ENCODE measurements around the gene ARFGAP1. TPM values are rescaled to one million over a fixed set of nuclear protein-coding genes. Genes with fewer than 3 reads are reported as not detected.
A peak's percentile ranks its signal among the peaks of the same experiment; 100 is the strongest.

Gene ARFGAP1
- total RNA-seq, 4 donors from 2014 or later: 31.0 to 55.1 (median 36.9) TPM

DNA sequence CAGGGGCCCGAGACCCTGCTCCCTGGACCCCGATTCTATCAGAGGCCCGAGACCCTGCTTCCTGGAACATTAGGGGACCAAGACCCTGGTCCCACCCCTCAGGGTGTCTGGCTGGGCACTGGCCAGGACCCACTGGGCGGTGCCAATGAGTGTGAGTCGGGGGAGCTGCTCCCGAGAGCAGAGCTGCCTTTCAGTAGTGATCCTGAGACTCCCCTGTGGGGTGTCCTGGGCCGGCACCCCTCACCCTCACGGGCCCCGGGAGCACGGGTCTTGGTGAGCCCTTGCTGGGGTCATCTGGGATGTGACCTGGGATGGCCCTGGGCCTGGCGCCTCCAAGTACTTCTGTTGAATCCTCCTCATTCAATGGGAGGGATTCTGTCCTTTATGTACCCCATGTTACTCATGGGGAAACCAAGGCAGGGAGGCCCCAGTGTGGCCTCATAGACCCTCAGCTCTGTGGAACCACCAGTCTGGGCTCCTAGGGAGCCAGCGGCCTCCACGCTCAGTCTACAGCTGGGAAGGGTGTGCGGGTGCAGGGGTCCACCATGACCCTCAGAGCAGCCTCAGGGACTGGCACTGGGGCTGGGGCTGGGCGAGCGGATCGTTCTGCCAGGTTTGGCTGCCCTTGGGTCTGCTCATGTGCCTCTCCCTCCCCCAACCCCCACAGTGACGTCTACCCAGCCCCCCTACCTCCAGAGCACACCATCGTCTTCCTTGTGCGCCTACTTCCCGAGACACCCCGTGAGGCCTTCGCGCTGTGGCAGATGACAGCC, 46.0 kb downstream of the ARFGAP1 start:
- 81 to 91% methylated on average over 10 to 23 of the region's 24 CpGs for WGBS, 2 donors
- peak in 1 of 2 donors; percentile 79 for DNase-seq (ENCODE audit: low spot score in 2 of 2)
- TF ChIP-seq POLR2A (IDR thresholded peaks at IDR 0.05): no peak
- TF ChIP-seq, protein P1, sequence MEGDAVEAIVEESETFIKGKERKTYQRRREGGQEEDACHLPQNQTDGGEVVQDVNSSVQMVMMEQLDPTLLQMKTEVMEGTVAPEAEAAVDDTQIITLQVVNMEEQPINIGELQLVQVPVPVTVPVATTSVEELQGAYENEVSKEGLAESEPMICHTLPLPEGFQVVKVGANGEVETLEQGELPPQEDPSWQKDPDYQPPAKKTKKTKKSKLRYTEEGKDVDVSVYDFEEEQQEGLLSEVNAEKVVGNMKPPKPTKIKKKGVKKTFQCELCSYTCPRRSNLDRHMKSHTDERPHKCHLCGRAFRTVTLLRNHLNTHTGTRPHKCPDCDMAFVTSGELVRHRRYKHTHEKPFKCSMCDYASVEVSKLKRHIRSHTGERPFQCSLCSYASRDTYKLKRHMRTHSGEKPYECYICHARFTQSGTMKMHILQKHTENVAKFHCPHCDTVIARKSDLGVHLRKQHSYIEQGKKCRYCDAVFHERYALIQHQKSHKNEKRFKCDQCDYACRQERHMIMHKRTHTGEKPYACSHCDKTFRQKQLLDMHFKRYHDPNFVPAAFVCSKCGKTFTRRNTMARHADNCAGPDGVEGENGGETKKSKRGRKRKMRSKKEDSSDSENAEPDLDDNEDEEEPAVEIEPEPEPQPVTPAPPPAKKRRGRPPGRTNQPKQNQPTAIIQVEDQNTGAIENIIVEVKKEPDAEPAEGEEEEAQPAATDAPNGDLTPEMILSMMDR (IDR thresholded peaks at IDR 0.05): no peak
- intact Hi-C loops (cut with DNase I; ENCODE audit: low total_unique reads): loop anchor here (10.0 kb wide), 1 partner anchor 66 kb away; no protein-coding TSS in a partner anchor
- no peak overlapping the region for H3K4me3 ChIP-seq (ENCODE audit: low read depth, poor library complexity, severe bottlenecking)

DNA sequence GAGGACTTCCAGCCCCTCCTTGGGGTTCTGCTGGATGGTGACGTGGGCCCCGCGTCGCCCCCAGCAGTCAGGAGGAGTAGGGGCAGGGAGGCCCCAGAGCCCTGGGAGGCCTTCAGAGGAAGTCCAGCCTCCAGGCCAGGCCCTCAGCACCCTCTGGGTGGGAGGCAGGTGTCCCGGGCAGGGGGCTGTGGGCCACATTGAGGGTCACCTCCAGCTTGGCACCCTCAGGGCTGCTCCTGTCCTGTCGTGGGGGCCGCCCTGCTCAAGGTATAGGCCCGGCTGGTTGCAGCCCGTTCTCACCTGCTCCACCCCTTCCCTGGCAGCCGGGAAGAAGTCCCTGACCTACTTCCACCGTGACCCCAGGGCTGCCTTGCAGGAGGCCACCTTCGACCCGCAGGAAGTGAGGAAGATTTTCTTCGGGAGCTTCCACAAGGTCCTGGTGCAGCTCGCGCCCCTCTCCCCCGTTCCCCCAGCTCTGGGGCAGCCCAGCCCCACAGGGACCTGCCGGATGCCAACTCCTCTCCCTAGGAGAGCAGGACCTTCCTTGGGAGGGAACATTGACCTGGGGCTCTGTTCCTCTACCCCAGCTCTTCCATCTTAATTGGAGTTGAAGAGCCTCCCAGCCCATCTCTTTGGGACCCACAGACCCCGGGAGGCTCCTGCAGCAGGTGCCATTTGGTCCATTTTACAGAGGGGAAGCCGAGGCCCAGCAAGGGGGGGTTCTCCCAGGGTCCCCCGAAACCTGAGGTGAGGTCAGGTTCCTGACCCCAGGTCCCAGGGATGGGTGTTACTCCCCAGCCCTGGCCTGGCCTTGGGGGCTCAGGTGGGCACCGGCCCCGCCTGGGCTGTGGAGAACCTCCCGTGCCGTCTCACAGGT, 46.8 kb downstream of the ARFGAP1 start:
- no peak for TF ChIP-seq POLR2A (IDR thresholded peaks at IDR 0.05)
- TF ChIP-seq, protein P1 (IDR thresholded peaks at IDR 0.05): no peak
- intact Hi-C loops (cut with DNase I; ENCODE audit: low total_unique reads): loop anchor here (10.0 kb wide), 1 partner anchor 65 kb away; no protein-coding TSS in a partner anchor
- WGBS, 2 donors: 71 to 76% methylated on average over 22 to 23 of the region's 25 CpGs
- no peak overlapping the region for H3K4me3 ChIP-seq (ENCODE audit: low read depth, poor library complexity, severe bottlenecking)
- DNase-seq (ENCODE audit: low spot score in 2 of 2): peak in 1 of 2 donors; percentile 67

DNA sequence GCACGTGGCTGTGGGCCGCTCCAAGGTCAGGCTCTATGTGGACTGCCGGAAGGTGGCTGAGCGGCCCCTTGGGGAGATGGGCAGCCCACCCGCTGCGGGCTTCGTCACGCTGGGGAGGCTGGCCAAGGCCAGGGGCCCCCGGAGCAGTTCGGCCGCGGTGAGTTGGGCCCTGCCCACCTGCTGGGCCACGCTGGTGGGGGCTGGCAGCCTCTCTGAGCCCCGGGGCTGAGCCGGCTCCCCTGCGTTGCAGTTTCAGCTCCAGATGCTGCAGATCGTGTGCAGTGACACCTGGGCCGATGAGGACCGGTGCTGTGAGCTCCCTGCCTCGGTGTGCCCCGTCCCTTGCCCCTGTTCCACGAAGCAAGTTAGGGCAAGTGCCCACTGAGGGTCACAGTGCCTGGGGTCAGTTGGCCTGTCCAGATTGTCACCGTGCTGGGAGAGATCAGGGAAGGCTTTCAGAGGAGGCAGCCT, 47.5 kb downstream of the ARFGAP1 start:
- H3K4me3 ChIP-seq (ENCODE audit: low read depth, poor library complexity, severe bottlenecking): no peak overlapping the region
- TF ChIP-seq POLR2A (IDR thresholded peaks at IDR 0.05): no peak
- TF ChIP-seq, protein P1 (IDR thresholded peaks at IDR 0.05): no peak
- 50 to 72% methylated on average over 2 of the region's 23 CpGs for WGBS, 2 donors
- peak in 1 of 2 donors; percentile 82 for DNase-seq (ENCODE audit: low spot score in 2 of 2)
- intact Hi-C loops (cut with DNase I; ENCODE audit: low total_unique reads): no loop called here

DNA sequence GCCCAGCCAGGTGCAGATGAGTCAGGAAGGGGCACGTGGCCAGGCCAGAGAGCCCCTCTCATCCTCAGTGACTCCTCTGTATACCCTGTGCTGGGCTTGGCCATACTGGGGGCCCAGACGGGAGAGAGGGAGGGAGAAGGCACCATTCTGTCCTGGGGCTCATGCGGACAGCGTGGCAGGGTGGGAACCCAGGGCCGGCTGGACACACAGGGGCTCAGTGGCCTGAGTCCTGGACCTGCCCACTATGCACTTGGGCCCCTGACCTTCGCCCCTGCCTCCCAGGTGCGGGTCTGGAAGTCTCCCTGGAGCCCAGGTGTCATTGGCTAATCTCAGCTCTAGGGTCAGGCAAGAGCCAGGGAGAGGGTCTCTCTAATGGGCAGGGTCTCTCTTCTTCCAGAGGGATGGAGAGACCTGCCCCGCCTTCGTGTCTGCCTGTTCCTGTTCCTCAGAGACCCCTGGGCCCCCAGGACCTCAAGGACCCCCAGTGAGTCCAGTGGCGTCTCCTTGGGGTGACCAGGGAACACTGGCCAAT, 48.1 kb downstream of the ARFGAP1 start:
- WGBS, 2 donors: 71 to 79% methylated on average over 2 to 10 of the region's 10 CpGs
- peak in 1 of 2 donors; percentile 70 for DNase-seq (ENCODE audit: low spot score in 2 of 2)
- TF ChIP-seq, protein P1 (IDR thresholded peaks at IDR 0.05): no peak
- TF ChIP-seq POLR2A (IDR thresholded peaks at IDR 0.05): no peak
- H3K4me3 ChIP-seq (ENCODE audit: low read depth, poor library complexity, severe bottlenecking): no peak overlapping the region
- intact Hi-C loops (cut with DNase I; ENCODE audit: low total_unique reads): no loop called here

DNA sequence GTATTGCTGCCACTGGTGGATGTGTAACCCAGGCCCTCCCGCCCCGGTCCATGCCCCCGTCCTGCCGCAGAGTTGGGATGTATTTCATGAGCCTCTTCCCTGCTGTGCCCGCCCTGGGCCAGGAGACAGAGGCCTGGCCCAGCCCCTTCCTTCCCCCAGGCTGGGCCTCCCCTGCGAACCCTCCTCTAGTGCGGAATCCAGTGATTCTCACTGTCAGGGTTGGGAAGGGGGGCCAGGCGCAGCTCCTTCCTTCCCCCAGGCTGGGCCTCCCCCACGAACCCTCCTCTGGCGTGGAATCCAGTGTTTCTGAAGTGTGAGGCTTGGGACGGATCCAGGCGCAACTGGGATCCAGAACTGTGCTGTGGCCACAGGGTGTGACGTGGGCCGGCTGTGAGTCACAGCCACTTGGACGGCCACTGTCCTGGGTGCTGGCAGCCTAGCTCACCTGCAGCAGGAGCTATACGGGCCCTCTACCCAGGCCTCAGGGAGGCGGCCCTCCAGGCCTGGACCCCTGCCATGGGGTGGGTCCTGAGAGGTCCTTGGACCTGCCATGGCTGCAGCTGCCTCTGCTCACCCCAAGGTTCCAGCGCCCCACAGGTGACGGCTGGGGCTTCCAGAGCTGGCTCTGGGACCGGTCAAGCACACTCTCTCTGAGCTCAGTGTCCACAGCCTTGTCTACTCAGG, 48.7 kb downstream of the ARFGAP1 start:
- intact Hi-C loops (cut with DNase I; ENCODE audit: low total_unique reads): no loop called here
- 47 to 61% methylated on average over 14 to 20 of the region's 20 CpGs for WGBS, 2 donors
- H3K4me3 ChIP-seq (ENCODE audit: low read depth, poor library complexity, severe bottlenecking): no peak overlapping the region
- no peak for TF ChIP-seq POLR2A (IDR thresholded peaks at IDR 0.05)
- TF ChIP-seq, protein P1 (IDR thresholded peaks at IDR 0.05): no peak
- peak in 1 of 2 donors; percentile 74 for DNase-seq (ENCODE audit: low spot score in 2 of 2)

Data from lower leg skin (tissue), 4 donors.